ENCODE results near the gene GADL1.

GADL1 gene

GRCh38 chr3:30720586-30721313, 173.7 kb downstream of the GADL1 start:
- no peak for DNase-seq

GRCh38 chr3:30719536-30719935, 174.9 kb downstream of the GADL1 start:
- DNase-seq = no peak

GRCh38 chr3:30713885-30714503, 180.5 kb downstream of the GADL1 start:
- DNase-seq = no peak

GRCh38 chr3:30712991-30713390, 181.5 kb downstream of the GADL1 start:
- no peak for DNase-seq

- DNase-seq = no peak
These were observed 182.6 kb downstream of the GADL1 start for GRCh38 chr3:30711867-30712266.

GRCh38 chr3:30711151-30711550, 183.3 kb downstream of the GADL1 start:
- no peak for DNase-seq

GRCh38 chr3:30710017-30710416, 184.4 kb downstream of the GADL1 start:
- no peak for DNase-seq

- no peak for DNase-seq
These were observed 186.0 kb downstream of the GADL1 start for GRCh38 chr3:30708472-30708871.

GRCh38 chr3:30707825-30708224, 186.6 kb downstream of the GADL1 start:
- no peak for DNase-seq

- no peak for DNase-seq
These were observed 189.2 kb downstream of the GADL1 start for GRCh38 chr3:30704931-30705890.

GRCh38 chr3:30702828-30703397, 191.5 kb downstream of the GADL1 start:
- no peak for DNase-seq

GRCh38 chr3:30702038-30702827, 192.2 kb downstream of the GADL1 start:
- no peak for DNase-seq

GRCh38 chr3:30700702-30701321, 193.6 kb downstream of the GADL1 start:
- DNase-seq = no peak

- no peak for DNase-seq
These were observed 194.5 kb downstream of the GADL1 start for GRCh38 chr3:30699927-30700326.

GRCh38 chr3:30698549-30698948, 195.9 kb downstream of the GADL1 start:
- no peak for DNase-seq

- no peak for DNase-seq
These were observed 197.6 kb downstream of the GADL1 start for GRCh38 chr3:30696896-30697295.

- no peak for DNase-seq
These were observed 198.1 kb downstream of the GADL1 start for GRCh38 chr3:30696403-30696819.

- DNase-seq = no peak
These were observed 199.0 kb downstream of the GADL1 start for GRCh38 chr3:30695302-30696061.

GRCh38 chr3:30694668-30695067, 199.8 kb downstream of the GADL1 start:
- no peak for DNase-seq

- no peak for DNase-seq
These were observed 200.3 kb downstream of the GADL1 start for GRCh38 chr3:30694148-30694547.
